ENCODE results near the gene WWOX.
A peak's percentile ranks its signal among the peaks of the same experiment; 100 is the strongest.
"Not testable (repeated sequence)": the region's sequence is repeated elsewhere in the genome, so short reads cannot be mapped to it uniquely, and the experiment has no call there.

WWOX gene

DNA sequence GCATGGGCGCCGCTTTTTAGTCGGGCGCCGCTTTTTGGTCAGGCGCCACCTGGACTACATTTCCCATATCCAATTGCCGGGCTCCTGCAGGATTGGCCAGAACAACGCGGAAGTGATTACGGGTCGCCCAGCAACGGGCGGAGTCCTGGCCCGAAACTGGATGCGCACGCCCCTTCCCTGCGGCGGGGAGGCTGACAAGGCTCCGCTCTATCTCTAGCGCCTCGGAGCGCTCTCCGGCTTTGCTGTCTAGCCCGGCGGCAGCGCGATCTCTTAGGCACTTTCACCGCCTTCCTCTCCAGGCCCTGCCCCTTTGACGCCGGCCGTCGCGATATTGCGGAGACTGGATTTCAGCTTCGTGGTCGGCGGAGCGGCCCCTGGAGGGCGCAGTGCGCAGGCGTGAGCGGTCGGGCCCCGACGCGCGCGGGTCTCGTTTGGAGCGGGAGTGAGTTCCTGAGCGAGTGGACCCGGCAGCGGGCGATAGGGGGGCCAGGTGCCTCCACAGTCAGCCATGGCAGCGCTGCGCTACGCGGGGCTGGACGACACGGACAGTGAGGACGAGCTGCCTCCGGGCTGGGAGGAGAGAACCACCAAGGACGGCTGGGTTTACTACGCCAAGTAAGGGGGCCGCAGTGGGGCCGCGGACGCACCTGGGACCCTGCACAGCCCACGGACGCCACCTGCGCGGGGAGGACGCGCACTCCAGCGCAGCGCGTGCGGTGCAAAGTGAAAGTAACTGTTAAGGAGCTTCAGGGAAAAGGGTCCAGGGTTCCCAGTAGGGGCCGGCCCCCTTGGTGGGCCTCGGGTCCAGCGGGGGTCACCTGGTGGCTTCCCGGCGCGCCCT lies at the start of gene WWOX:
Gene WWOX (plus strand): TSS at position 384 of the 841 bp plus-strand sequence.
- peak; percentile 98 for DNase-seq (ENCODE audit: low spot score)

DNA sequence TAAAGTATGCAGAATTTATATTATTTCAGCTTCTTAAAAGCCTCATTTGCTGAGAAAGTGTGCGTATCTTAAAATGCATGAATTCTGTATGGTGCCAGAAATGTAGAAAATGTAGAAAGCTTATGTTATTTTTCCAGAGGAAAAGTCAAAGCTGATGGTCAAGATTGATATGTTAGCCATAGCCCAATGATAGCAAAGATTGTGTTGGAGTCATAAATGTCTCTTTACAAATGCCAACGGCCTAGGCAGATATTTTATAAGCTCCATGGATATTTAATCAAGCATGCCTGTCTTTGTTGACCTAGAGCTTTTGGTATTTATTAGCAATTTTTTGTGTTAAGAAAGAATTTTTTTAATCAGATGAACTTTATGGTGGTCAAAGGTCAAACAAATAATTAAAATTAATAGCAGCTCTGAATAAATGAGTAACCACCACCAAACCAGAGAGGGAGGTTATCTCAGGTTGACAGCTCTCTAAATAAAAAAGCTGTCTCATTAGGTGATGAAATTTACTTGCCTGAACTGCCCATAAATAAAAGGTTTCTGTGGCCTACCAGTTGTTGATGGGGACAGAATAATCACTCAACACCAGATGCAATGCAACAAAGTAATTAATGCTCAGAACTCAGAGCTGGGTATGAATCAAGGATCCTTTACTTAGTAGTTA lies 48.6 kb upstream of the WWOX start:
- no peak for DNase-seq (ENCODE audit: low spot score)

- no peak for DNase-seq (ENCODE audit: low spot score)
Observed at GRCh38 chr16:78057803-78058564, 41.5 kb upstream of the WWOX start.

- DNase-seq (ENCODE audit: low spot score) = not testable (repeated sequence)
Observed at GRCh38 chr16:78059806-78060205, 39.6 kb upstream of the WWOX start.

DNA sequence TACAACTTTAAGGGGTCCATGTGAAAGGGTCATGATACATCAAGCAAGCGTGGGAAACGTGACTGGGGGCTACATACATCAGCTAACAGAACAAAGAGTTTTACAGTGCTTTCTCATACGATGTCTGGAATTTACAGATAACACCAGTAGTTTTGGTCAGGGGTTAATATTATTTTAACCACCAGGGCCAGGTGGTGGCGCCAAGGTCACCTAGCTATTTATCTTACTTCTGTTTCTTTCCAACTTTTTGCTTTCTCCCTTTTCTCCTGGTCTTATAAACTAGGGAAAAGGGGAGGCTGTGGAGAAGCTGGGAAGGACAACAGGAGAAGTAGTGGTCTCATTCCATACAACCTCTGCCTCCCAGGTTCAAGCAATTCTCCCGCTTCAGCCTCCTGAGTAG lies 39.2 kb upstream of the WWOX start:
- no peak for DNase-seq (ENCODE audit: low spot score)

GRCh38 chr16:78060809-78061208 lies 38.6 kb upstream of the WWOX start:
- no peak for DNase-seq (ENCODE audit: low spot score)

- no peak for DNase-seq (ENCODE audit: low spot score)
Observed at GRCh38 chr16:78065319-78065718, 34.1 kb upstream of the WWOX start.

GRCh38 chr16:78069913-78070312 lies 29.5 kb upstream of the WWOX start:
- DNase-seq (ENCODE audit: low spot score) = no peak

- no peak for DNase-seq (ENCODE audit: low spot score)
Observed at GRCh38 chr16:78072275-78072674, 27.2 kb upstream of the WWOX start.

- no peak for DNase-seq (ENCODE audit: low spot score)
Observed at GRCh38 chr16:78075800-78076199, 23.7 kb upstream of the WWOX start.

DNA sequence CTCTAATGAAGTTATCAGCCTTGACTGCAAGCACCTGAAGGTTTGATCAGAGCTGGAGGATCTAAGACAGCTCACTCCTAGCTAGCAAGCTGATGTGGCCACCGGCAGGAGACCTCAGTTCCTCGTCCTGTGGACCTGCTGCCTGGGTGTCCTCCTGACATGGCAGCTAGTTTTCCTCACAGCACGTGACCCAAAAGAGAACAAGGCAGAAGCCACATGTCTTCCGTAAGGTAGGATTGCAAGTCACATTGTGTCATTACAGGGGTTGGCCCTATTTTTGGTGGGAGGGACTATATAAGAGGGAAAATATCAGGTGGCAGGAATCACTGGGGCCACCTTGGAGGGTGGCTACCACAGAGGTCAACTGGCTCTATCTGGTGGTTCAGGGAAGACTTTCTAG lies 18.1 kb upstream of the WWOX start:
- DNase-seq (ENCODE audit: low spot score) = no peak

DNA sequence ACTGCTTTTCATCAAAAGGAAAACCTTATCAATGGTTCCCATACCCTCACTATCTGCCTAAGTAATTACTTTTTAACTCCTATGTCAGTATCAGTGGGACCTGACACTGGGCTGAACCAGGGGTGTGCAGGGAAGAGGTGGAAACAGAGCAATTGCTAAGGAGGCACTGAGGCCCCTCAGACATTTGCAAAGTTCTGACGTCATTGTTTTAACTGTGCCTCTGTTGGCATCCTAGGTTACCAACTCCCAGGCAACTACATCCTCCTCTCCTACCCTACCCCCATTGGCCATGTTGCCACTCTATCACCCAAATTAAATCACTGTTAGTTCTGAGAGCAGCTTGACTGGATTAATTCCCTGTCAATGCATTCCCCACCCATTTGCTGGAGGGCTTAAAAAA lies 8.0 kb upstream of the WWOX start:
- no peak for DNase-seq (ENCODE audit: low spot score)

GRCh38 chr16:78092758-78093157 lies 6.7 kb upstream of the WWOX start:
- DNase-seq (ENCODE audit: low spot score) = no peak

GRCh38 chr16:78094166-78094565 lies 5.3 kb upstream of the WWOX start:
- DNase-seq (ENCODE audit: low spot score) = no peak

GRCh38 chr16:78094998-78095397 lies 4.5 kb upstream of the WWOX start:
- no peak for DNase-seq (ENCODE audit: low spot score)

DNA sequence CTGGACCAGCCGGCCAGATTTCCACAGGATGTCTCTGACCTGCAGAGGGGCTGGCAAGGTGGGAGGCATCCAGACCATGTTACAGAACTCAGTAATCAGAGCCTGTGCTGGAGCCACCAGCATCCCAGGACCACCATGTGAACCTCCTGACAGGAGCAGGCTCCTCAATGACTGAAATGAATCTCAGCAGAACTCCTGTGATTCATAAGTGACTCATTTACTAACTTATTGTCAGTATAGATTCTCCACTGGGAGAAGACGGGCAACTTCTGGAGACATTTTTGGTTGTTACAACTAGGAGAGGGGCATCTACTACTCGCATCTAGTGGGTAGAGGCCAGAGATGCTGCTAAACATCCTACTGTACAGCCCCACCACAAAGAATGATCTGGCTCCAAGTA lies 3.1 kb upstream of the WWOX start:
- DNase-seq (ENCODE audit: low spot score) = no peak

DNA sequence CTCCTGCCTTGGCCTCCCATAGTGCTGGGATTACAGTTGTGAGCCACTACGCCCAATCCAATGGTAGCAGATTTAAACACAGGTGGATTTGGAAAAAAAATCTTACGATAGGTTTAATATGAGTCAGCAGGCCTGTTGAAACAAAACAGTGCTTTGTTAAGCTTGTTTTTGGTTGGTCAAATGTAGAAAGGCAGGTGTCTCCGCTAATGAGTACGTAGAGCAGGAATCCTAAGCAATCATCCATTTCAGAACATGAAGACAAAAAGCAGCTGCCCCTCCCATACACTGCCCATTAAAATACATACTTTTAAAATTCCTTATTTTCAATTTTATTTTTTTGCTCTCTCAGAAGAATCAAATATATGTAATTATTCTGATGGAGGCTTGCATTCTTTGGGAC lies 1.9 kb upstream of the WWOX start:
- DNase-seq (ENCODE audit: low spot score) = no peak

DNA sequence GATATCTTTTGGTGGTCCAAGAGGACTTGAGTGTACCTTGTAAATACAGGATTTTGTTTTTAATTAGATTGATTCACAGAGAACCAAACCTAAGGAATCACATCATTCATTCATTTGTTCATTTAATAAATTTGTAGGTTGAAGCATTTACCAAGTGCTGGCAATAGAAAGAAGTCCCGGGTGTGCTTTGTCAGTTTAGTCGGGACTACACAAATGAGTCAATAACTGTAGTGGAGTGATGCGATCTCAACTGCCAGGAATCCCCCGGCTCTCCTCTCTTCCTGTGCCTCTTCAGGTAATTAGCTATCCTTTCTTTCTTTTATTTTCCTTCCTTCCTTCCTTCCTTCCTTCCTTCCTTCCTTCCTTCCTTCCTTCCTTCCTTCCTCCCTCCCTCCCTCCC lies 1.4 kb upstream of the WWOX start:
- no peak for DNase-seq (ENCODE audit: low spot score)

DNA sequence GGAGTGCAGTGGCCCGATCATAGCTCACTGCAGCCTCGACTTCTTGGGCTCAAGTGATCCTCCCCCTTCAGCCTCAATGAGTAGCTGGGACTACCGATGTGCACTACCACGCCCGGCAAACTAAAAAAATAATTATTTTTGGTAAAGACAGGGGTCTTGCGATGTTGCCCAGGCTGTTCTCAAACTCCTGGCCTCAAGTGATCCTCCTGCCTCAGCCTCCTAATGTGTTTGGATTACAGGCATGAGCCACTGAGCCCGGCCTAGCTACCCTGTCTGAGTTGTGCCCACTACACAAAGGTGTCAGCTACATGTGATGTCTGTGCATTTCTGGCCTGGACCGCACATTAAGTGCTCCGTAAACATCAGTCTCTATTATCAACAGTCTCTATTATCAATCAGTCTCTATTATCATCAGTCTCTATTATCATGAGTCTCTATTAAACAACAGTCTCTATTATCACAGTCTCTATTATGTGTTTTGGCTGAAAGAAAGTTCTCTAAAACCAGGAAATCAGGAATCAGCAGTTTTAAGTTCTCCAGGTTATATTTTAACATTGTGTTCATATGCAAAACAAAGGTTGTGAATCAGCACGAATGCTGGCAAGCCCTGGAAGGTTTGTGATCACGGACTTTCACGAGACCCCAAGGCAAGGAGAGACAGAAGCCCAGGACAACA lies 721 bp upstream of the WWOX start:
- no peak for DNase-seq (ENCODE audit: low spot score)

DNA sequence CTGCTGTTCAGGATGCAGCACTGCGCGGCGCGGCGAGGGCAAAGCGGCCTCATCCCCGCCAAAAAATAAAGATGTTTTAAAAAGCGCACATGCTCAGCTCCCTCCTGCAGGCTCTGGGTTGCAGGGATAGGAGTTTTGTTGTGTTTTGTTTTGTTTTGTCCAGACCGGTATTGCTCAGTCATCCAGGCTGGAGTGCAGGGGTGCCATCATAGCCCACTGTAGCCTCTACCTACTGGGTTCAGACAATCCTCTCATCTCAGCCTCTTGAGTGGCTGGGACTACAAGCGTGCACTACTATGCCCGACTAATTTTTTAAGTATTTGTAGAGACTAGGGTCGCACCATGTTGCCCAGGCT lies 636 bp downstream of the WWOX start:
- no peak for DNase-seq (ENCODE audit: low spot score)

GRCh38 chr16:78102122-78102660 lies 2.7 kb downstream of the WWOX start:
- DNase-seq (ENCODE audit: low spot score) = no peak

DNA sequence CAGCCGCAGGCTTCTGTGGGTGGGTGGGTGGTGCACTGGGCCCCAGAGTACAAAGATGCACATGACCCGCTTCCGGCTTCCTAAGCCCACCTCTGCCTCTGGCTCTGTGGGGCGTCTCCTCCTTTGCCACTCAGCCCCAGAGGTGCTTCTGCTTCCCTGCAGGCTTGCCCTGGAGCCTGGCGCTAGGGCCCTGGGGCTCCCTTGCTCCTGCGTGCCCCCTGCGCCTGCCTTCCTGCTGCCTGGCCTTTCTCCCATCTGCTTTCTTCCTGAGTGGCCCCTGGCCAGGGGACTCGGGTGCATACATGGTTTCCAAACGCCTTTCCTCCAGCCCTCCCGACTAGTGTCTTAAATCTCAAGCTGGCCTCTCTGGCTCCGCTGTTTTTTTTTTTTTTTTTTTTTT lies 3.4 kb downstream of the WWOX start:
- no peak for DNase-seq (ENCODE audit: low spot score)
